ENCODE measurements around the gene CCDC183. TPM values are rescaled to one million over a fixed set of nuclear protein-coding genes. Genes with fewer than 3 reads are reported as not detected.

The CCDC183 gene
- total and polyA plus RNA-seq, 2 of the 4 experiments (the other 2 are of a cell fraction), result under 0.01 to 0.29 TPM

- no peak overlapping the region for H4K91ac ChIP-seq (ENCODE audit: insufficient read depth, low read depth, low read length)
- no peak overlapping the region for H2BK120ac ChIP-seq (ENCODE audit: low read depth, low read length)
- no peak overlapping the region for H4K8ac ChIP-seq (ENCODE audit: low read depth in 2 of 2, low read length in 2 of 2)
- ATAC-seq (ENCODE audit: low read depth) (no peak), DNase-seq (no peak)
- TF ChIP-seq SMC3 (IDR thresholded peaks at IDR 0.05; ENCODE audit: low read depth, low read length) (no peak), RCOR1 (IDR thresholded peaks at IDR 0.05; ENCODE audit: insufficient replicate concordance, low read length) (no peak), POLR2A (IDR thresholded peaks at IDR 0.05; ENCODE audit: low read depth, low read length) (no peak), CHD1 (IDR thresholded peaks at IDR 0.05; ENCODE audit: low read depth, low read length) (no peak), FOS (IDR thresholded peaks at IDR 0.05; ENCODE audit: low read depth, low read length) (no peak), USF2 (IDR thresholded peaks at IDR 0.05; ENCODE audit: low read depth, low read length) (no peak), RAD21 (IDR thresholded peaks at IDR 0.05; ENCODE audit: low read length) (no peak), MXI1 (IDR thresholded peaks at IDR 0.05; ENCODE audit: borderline replicate concordance, low read depth, low read length) (no peak), BHLHE40 (IDR thresholded peaks at IDR 0.05; ENCODE audit: low read depth, low read length) (no peak), CEBPB (IDR thresholded peaks at IDR 0.05; ENCODE audit: low read depth, low read length) (no peak), MAZ (IDR thresholded peaks at IDR 0.05; ENCODE audit: borderline replicate concordance, low read depth, low read length) (no peak), RFX5 (IDR thresholded peaks at IDR 0.05; ENCODE audit: low read depth, low read length) (no peak), MAFK (IDR thresholded peaks at IDR 0.05; ENCODE audit: low read depth, low read length) (no peak), NFE2L2 (IDR thresholded peaks at IDR 0.05; ENCODE audit: low read depth, low read length) (no peak)
- TF ChIP-seq, protein P1, sequence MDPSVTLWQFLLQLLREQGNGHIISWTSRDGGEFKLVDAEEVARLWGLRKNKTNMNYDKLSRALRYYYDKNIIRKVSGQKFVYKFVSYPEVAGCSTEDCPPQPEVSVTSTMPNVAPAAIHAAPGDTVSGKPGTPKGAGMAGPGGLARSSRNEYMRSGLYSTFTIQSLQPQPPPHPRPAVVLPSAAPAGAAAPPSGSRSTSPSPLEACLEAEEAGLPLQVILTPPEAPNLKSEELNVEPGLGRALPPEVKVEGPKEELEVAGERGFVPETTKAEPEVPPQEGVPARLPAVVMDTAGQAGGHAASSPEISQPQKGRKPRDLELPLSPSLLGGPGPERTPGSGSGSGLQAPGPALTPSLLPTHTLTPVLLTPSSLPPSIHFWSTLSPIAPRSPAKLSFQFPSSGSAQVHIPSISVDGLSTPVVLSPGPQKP (IDR thresholded peaks at IDR 0.05; ENCODE audit: borderline replicate concordance, low read depth, low read length), result no peak
- TF ChIP-seq, protein P2, sequence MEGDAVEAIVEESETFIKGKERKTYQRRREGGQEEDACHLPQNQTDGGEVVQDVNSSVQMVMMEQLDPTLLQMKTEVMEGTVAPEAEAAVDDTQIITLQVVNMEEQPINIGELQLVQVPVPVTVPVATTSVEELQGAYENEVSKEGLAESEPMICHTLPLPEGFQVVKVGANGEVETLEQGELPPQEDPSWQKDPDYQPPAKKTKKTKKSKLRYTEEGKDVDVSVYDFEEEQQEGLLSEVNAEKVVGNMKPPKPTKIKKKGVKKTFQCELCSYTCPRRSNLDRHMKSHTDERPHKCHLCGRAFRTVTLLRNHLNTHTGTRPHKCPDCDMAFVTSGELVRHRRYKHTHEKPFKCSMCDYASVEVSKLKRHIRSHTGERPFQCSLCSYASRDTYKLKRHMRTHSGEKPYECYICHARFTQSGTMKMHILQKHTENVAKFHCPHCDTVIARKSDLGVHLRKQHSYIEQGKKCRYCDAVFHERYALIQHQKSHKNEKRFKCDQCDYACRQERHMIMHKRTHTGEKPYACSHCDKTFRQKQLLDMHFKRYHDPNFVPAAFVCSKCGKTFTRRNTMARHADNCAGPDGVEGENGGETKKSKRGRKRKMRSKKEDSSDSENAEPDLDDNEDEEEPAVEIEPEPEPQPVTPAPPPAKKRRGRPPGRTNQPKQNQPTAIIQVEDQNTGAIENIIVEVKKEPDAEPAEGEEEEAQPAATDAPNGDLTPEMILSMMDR (conservative IDR thresholded peaks at IDR 0.05; ENCODE audit: low read depth, low read length), result no peak
- no peak overlapping the region for H3K27ac ChIP-seq (ENCODE audit: insufficient read depth, low read length)
- intact Hi-C loops (cut with micrococcal nuclease), result no loop called here
- no peaks in the 10 kb centered on the region for H3K4me1 ChIP-seq (ENCODE audit: control insufficient read depth, insufficient read depth, low read length)
- H3K27me3 ChIP-seq (ENCODE audit: control insufficient read depth, insufficient read depth, low read length), result no peaks in the 10 kb centered on the region; the same call in 1 of the 2 replicates
- POLR2A ChIA-PET (ENCODE audit: unreplicated experiment), result no interaction called here
- no peak overlapping the region for H2BK5ac ChIP-seq (ENCODE audit: low read depth, low read length, poor library complexity, severe bottlenecking)
- WGBS, 2 experiments (ENCODE audit: extremely low coverage in 2 of 2, insufficient read length in 1 of 2), result 85% methylated on average over 4 of the region's 9 CpGs; no CpG with 5 or more reads in 1 of the 2 experiments
- H3K4me2 ChIP-seq (ENCODE audit: low read depth, low read length), result no peak overlapping the region
- in situ Hi-C loops (cut with MboI; ENCODE audit: low sequenced_read_pairs), result no loop called here
- H2BK20ac ChIP-seq (ENCODE audit: low read depth, low read length), result no peak overlapping the region
- dilution Hi-C loops (cut with HindIII; ENCODE audit: low sequenced_read_pairs, unreplicated experiment), result no loop called here
- H3K18ac ChIP-seq (ENCODE audit: low read depth, low read length), result no peak overlapping the region
- CTCF ChIA-PET, result interaction anchor here (0.8 kb wide), 1 partner anchor 25 kb away, joined by 3 read pairs; no protein-coding TSS in a partner anchor
- H3K9ac ChIP-seq (ENCODE audit: low read depth, low read length), result no peak overlapping the region
- H3K23ac ChIP-seq (ENCODE audit: low read depth, low read length), result no peak overlapping the region
- H2AK5ac ChIP-seq (ENCODE audit: low read depth, low read length), result no peak overlapping the region
- no peak overlapping the region for H2AFZ ChIP-seq (replicated peaks; ENCODE audit: low read length, poor library complexity)
- H4K5ac ChIP-seq (ENCODE audit: low read depth, low read length), result no peak overlapping the region
- H3K9me1 ChIP-seq (ENCODE audit: insufficient read depth, low read length), result no peaks in the 10 kb centered on the region
- no TSS peak for BruUV-seq (replicated peaks)
- no peaks in the 10 kb centered on the region for H4K20me1 ChIP-seq (ENCODE audit: insufficient read depth, low read length)
- no peak overlapping the region for H3K4me3 ChIP-seq (ENCODE audit: insufficient read depth, low read depth, low read length)
- H3K36me3 ChIP-seq (ENCODE audit: control insufficient read depth, insufficient read depth, low read length), result no peaks in the 10 kb centered on the region
- H2AK9ac ChIP-seq (replicated peaks; ENCODE audit: low read depth, low read length, poor library complexity), result no peak overlapping the region
- H3K79me1 ChIP-seq (ENCODE audit: low read depth in 1 of 2, low read length in 2 of 2), result no peaks in the 10 kb centered on the region
- no peak overlapping the region for H3K56ac ChIP-seq (ENCODE audit: extremely low read depth, insufficient read depth, low read length)
- H3K14ac ChIP-seq (replicated peaks; ENCODE audit: low read depth, low read length), result no peak overlapping the region
- H3K9me3 ChIP-seq (ENCODE audit: control insufficient read depth, insufficient read depth, low read length), result peaks cover 12% of the 10 kb centered on the region
- H2BK15ac ChIP-seq (ENCODE audit: low read depth, low read length), result no peak overlapping the region
- no peak overlapping the region for H3K4ac ChIP-seq (ENCODE audit: low read depth, low read length)
These were observed 37.1 kb upstream of the CCDC183 start for GRCh38 chr9:136759001-136759400.
